Activated T-cell treated with anti-CD3 and anti-CD28 coated beads for 48 hours (primary cell): ENCODE measurements around the gene RGS5.
"Not testable (repeated sequence)": the region's sequence is repeated elsewhere in the genome, so short reads cannot be mapped to it uniquely, and the experiment has no call there.

Experiments used
- DNase-seq: peaks from one replicate; pipeline ENCODE4 v3.0.0-alpha.2; 2020; ENCODE audit warnings: low read depth

The RGS5 gene, protein sequence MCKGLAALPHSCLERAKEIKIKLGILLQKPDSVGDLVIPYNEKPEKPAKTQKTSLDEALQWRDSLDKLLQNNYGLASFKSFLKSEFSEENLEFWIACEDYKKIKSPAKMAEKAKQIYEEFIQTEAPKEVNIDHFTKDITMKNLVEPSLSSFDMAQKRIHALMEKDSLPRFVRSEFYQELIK

DNA sequence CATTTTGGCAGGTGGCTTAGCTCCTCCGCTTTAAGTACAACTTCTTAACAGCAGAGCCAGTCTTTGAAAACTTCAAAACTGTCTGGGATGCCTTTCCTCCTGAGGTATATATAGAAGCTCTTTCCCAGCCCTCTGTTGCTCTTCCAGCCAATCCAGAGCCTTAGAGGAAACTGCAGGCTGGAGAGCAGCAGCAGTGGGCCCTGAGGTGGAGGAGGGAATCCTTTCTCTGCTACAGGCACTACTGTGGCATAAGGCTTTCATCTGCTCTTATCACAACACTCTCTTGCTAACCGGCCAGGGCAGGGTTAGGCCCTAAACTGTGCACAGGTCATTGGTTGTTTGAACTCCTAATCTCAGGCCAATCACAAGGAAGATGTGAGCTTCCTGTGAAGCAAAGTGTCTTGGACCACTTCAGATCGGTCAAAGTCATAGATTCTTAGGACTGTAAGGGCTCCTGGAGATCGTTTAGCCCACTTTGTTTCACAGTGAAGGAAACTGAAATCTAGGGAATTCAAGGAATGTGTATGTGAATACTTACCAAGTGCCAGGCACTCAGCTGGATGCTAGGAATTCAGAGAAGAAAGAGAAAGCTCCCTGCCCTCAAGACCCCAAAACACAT, at the start of gene RGS5:
Gene RGS5 (minus strand): TSS at position 84 of the 619 bp plus-strand sequence. CDS start 81 bp downstream, at position 3.
- no peak for DNase-seq

DNA sequence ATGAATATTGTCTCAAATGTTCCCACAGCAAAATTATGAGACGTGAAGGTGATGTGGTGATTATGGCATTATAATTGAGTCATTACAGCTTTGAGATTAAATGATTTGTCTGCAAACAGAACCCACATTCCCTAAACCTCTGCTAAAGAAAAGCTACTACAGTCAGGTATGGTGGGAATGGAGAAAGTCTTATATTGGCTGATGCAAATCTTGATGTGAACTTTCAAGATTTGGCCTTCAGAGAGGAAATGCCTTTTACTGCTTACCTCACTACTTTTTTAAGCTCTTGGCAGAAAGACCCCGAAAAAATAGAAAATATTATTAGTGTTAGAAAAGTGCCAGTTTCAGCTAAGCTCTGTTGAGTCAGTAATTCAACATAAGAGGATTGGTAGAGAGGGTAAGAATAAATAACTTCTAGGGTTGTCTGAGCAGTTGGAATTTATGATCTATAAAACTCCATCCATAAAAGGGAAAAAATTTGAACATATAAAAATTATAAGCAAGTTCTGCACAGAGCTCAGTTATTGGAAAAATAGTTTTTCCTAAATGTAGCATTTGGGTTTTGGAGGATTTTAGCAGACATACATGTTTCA, 47.8 kb upstream of the RGS5 start:
- DNase-seq, result no peak

DNA sequence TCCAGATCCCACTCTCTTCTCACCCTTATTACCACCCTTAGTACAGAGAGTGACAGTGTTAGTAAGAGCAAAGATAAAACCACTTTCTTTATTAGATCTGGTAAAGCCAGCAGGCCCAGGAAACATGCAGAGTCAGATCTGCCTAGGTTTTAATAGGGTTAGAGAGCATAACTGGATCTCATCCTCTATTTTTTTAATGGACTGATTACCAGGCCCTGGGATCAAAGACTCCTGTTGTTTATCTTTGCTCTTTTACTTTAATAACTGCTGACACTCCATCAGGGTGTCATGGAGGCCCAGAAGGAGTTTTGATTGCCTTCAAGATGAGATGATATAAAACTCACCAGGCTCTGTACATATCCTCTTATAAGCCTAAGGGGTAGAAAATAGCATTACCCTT, 45.3 kb upstream of the RGS5 start:
- no peak for DNase-seq

DNA sequence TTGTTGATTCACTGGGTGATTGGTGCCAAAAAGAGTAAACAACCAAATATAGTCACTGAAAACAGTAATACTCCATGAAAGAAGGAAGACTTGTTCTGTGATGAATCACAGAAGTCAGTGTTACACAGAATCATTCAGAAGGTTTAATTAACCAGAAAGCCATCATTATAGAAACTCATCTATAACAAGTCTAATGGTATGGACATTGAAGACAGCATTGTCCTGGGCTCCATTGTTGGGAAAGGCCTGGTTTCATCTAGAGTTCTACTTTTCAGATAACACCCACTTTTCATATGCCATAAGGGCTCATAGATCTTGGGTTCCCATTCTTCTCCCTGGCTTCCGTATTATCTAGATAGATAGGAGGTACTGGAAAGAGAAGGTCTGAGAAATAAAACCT, 41.9 kb upstream of the RGS5 start:
- not testable (repeated sequence) for DNase-seq

DNA sequence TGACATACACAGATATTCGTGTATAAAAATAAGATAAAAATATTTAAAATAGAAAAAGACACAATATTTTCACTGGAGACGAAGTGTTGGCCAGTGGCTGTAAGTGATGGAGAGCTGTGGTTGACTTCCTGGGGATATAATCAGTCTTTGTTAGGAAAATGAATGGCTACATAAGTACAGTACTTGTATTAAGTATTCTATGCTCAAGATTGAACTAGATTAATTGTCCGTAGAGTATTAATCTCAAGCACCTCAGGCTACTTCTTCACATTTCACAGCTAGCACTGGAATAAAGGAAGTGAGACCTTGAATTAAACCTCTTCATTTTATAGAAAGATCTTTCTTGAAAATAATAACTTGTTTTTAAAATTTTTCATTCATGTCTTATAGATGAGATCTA, 39.0 kb upstream of the RGS5 start:
- DNase-seq, result no peak

DNA sequence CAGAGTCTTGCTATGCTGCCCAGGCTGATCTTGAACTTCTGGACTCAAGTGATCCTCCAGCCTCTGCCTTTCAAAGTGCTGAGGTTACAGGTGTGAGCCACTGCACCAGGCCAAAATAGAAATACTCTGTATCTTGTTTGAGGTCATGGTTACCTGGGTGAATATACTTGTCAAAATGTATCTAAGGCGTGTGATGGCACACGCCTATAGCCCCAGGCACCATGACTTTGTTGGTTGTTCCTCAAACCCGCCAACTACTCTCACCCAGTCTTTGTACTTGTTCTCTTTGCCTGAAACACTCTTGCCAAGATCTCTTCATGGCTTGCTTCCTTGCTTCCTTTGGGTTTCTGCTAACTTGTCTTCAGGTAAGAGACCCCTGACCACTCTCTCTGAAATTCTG, 38.0 kb upstream of the RGS5 start:
- DNase-seq, result no peak

DNA sequence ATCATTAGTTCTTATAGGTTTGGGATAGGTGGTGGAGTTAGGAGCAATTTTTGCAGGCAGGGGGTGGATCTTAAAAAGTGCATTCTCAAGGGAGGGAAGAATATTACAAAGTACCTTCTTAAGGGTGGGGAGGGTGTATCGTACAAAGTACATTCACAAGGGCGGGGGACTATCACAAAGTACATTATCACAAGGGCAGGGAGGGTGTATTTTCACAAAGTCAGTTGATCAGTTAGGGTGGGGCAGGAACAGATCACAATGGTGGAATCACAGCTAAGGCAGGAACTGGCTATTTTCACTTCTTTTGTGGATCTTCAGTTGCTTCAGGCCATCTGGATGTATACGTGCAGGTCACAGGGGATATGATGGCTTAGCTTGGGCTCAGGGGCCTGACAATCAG, 30.9 kb upstream of the RGS5 start:
- DNase-seq, result not testable (repeated sequence)

DNA sequence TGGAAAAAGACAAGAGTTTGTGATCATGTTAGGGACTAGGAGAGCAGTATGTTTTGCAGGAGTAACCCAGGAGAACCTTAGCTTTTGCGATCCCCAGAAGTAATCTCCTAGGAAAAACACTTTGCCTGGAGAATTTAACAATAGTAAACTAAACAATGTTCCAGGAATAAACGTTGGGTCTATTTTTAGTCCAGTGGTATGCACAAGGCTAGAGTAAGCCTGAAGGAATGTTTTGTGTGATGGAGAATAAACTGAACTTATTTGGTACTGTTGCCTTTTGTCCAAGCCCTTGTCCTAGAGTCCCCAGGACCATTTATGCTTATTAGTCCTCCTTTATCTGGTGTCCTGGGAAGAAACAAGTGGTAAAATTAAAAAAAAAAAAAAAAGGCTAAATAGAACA, 28.7 kb upstream of the RGS5 start:
- DNase-seq, result no peak

DNA sequence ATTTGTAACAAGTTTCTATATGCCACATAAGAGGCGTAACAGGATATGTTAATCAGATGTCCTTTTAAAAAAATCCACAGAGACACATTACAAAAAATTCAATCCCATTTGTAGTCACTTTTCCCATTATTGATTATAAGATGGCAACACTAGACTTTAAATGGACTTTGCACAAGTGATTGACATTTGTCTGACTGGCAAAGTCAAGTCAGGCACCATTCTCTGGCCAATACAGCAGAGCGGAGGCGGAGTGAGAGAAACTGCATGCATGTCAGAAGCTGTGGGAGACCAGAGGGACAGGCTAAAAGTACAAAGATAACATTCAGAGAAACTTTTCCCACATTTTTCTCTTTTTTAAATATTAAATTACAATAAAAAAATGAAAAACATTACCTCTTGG, 28.1 kb upstream of the RGS5 start:
- no peak for DNase-seq

DNA sequence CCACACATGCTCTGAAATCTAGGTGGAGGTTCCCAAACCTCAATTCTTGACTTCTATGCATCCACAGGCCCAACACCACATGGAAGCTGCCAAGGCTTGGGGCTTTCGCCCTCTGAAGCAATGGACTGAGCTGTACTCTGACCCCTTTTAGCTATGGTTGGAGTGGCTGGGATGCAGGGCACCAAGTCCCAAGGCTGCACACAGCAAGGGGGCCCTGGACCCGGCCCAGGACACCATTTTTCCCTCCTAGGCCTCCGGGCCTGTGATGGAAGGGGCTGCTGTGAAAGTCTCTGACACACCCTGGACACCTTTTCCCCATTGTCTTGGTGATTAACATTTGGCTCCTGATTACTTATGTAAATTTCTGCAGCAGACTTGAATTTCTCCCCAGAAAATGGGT, 25.6 kb upstream of the RGS5 start:
- not testable (repeated sequence) for DNase-seq

DNA sequence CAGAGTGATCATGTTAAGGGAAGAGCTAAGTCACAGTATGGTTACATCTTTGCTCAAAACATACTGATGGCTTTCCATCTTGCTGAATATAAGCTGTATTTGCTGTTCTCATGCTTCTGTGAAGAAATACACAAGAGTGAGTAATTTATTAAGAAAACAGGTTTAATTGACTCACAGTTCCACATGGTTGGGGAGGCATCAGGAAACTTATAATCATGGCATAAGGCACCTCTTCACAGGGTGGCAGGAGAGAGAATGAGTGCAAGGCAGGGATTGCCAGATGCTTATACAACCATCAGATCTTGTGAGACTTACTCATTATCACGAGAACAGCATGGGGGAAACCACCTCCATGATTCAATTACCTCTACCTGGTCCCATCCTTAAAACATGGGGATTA, 24.4 kb upstream of the RGS5 start:
- DNase-seq, result no peak

DNA sequence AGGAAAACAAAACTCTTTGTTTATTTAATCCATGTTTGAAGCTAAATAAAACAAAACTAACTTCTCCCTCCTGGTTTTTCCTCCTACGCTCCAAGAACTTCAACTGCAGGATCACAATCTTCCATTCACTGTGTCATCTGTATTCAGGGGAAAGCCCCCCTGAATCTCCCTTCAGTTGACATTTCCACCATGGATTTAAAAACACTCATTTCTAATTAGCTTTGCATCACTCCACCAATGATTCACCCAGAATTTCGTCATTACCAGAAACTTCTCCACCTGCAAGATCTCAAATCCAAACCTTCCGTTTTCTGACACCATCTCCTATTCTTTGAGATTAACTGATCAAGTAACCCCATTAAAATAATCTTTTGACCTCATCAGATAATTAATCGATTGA, 10.9 kb upstream of the RGS5 start:
- DNase-seq, result no peak

DNA sequence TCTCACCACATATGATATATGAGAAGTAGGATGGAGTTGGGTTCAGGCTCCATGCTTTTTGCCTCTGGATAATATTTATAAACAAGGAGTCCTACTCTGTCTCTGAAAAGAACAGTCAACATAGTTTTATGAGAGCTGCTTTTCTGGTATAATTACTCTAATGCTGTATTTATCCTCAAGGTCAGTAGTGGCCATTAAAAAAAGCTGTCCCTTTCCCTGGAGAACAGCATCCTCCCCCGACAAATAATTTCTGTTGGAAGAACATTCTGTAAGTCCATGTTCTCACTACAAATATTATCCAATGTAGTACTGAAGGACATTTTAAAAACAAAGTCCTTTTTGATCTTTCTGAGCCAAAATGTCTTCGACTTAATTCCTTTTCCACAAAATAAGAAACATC, 9.0 kb upstream of the RGS5 start:
- no peak for DNase-seq

DNA sequence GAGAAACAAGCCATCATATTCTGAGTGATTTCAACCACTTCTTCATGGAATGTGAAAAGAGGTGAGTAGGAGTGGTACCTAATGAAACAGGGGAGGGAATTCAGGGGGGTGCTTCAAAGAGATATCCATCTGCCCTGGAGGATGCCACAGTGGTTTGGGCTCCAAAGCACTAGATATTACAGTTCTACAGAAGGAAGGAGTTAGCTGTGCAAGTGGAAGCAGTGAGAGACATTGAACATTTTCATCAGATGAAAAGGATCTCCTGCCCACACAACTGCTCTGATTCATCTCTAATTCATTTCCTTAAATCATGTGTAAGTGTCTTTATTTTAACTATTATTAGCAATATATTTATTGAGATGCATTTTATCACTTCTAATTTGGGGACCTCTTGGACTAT, 2.8 kb upstream of the RGS5 start:
- DNase-seq, result no peak

DNA sequence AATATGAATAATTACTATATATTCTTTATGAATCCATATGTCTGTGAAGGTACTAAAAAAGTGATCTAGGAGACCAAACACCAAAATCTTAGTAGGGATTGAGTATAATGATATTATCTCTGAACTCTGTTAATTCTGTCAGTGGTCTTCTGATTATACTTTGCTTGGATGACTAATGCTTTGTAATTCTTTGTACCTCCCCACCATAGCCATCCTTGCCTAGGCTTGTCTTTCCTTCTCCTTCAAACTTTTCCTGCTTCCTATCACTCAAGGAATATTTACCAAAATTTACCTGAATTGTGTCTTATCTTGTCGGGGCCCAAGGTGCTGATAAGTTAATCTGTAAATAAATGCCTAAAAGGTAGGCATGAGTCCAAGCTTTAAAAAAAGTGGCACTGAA, 845 bp upstream of the RGS5 start:
- DNase-seq, result no peak

DNA sequence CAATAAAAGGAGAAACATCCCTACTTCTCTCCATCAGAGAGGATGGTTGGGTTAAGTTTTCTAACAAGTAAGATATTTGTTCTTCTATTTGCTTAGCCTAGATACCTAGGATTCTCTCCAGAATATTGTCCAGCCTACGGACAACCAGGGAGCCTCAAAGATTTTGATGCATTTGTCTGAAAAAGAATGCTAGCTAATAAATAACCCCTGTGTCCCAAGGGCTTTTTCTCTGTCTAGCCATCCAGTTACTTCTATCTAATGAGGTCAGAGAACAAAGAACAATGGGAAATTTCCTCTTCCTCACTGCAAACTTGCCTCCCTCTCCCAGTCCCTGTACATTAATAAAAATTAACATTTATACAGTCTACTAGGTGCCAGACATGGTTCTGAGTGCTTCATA, 810 bp downstream of the RGS5 start:
- DNase-seq, result no peak

DNA sequence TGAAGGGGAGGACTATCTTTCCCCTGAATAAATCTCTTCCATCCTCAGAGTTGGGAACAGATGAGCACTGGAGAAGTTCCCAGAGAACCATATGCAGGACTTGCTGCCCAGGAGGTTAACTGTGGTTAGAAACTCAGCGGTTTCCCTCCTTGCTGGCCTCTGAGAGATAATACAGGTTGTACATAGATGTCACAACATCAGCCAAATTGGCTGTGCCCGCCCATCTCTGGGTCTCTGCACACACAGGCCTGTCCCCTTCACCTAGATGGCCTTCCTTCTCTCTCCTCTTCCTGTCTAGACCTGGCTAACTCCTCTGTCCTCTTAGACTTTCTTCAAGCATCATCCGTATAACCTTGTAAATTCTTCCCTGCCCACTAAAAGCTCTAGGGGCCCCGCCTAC, 5.7 kb downstream of the RGS5 start:
- DNase-seq, result no peak

DNA sequence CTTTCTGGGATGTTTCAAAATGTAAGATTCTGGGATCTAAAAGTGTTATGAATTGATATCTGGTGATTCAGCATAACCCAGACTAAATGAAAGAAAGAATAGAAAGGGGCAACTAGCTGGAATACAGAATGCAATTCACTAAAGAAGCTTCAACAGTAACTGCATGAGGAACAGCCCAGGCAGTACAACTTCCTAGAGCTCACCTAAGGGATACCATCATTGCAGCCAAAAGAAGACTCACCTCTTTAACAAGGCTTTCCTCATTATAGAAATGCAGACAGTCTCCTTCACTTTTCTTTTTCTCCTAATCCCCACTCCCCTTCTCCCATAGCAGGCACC, 6.3 kb downstream of the RGS5 start:
- DNase-seq, result no peak

DNA sequence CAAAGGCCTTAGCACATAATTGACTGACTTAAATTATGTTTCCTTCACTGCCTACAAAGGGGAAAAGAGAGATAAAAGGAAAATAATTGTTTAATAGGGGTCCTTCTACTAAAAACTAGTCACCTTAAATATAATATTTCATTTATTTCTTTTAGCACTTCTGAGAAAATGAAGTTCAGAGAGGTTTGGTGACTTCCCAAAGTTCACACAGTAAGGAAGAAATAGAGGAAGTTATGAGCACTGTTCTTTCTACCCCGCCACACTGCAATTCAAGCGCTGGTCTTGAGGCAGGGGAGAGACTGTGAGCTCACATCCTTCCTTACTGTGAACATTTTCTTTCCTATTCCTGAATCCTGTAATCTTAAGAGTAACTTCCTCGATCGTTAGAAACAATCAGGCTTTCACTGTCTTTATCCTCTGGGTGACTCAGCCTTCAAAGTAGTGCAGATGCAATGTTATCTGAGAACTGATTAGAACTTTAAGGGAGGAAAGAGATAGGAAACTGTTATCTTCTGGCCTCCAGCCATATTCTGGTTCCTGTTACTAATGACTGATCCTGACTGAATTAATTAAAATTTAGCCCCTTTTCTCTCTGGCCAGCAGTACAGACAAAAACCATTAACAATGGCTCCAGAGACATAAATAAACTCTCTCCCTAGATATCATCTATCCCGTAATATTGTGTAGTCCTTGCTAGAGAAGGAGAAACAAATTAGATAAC, 6.8 kb downstream of the RGS5 start:
- no peak for DNase-seq

DNA sequence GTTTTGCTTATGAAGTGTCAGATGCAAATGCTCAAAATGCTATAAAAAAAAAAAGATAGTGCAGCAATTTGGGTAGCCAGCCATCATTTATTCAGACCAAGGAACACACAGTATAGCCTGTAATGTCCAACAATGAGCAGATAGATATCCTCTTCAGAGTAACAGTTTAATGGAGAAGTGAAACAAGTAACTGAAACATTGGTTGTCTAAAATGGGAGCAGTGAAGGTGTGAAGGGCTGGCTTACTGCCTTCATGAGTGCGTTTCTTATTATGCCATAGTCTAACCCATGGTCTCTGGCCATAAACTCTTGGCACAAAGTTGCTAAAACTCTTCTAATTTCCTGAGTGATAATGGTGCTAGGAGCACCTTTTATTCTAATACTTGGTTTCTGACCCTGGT, 11.4 kb downstream of the RGS5 start:
- DNase-seq, result no peak

DNA sequence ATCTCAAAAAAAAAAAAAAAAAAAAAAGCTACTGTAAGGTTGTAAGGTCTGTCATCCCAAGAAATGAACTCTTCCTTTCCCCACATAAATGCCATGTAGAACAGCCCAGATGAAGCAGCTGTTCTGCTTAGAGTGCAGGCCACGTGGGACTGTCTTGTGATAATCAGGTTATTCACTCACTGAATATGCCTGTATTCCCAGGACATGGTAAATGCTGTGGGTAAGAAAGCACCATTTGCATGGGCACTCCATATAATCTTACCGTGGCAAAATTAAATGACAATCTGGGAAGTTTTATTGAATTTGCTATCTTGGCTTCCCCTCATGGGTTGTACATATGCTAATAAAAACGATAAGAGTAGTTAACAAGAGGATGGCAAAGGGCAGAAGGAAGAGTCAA, 13.8 kb downstream of the RGS5 start:
- no peak for DNase-seq

DNA sequence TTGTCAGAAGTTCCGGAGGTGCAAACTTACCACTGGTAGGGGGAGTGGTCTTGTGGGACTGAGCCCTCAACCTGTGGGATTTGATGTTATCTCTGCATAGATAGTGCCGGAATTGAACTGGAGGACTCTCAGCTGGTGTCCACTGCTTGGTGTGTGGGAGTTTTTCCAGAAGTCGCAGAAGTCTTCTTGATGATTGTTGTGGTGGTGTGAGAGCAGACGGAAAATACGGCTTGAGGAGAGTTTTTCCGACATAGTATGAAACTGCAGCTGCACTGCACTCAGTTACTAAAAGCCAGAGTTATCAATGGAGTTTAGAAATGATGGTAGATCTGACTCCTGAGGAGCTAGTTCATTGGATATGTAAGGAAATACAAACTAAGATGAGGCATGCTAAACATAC, 14.9 kb downstream of the RGS5 start:
- DNase-seq, result no peak

DNA sequence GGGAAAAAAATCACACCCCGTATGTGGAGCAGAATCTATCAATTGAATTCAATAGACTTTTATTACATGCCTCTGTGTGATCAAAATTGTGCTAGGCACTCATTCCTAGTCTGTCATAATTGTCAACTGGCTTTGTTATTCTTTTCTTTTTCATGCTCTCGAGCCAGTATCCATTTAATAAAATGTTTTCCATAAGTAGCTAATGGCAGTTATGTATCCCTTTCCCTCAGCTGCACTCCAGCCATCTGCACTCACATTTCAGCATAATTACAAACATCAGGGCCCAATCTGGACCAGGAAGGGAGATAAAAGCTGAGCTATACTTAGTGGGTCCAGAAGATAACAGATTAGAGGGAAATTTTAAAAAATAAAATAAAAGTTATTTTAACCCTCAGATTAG, 15.9 kb downstream of the RGS5 start:
- DNase-seq, result no peak
